KMS-11 (cell line): Measurements from ENCODE around the gene NCKAP5.

ENCODE experiments used
- H2AFZ ChIP-seq: fragments of 200-600 bp; sonication (generic); 2 replicates; pipeline ENCODE4 v1.6.1; 2016; ENCODE audit warnings: antibody characterized with exemption, mixed run types, low read depth
- H3K27ac ChIP-seq: fragments of 200-600 bp; sonication (generic); 2 replicates; pipeline ENCODE4 v1.6.1; 2016; ENCODE audit warnings: mild to moderate bottlenecking, mixed run types
- H3K27me3 ChIP-seq: fragments of 200-600 bp; sonication (generic); 2 replicates; pipeline ENCODE4 v1.6.1; 2017; ENCODE audit warnings: mild to moderate bottlenecking, low read depth, mixed run types, moderate library complexity; ENCODE audit not compliant: insufficient read depth
- H3K36me3 ChIP-seq: fragments of 200-600 bp; sonication (generic); 2 replicates; pipeline ENCODE4 v1.6.1; 2017; ENCODE audit warnings: mild to moderate bottlenecking, mixed run types; ENCODE audit not compliant: insufficient read depth
- H3K4me1 ChIP-seq: fragments of 200-600 bp; sonication (generic); 2 replicates; pipeline ENCODE4 v1.6.1; 2016; ENCODE audit warnings: mild to moderate bottlenecking, low read depth, mixed run types; ENCODE audit not compliant: poor library complexity, severe bottlenecking
- H3K4me2 ChIP-seq: fragments of 200-600 bp; sonication (generic); 2 replicates; pipeline ENCODE4 v1.7.0; 2016; ENCODE audit warnings: mild to moderate bottlenecking, mixed run types
- H3K4me3 ChIP-seq: fragments of 200-600 bp; sonication (generic); IDR thresholded peaks from 2 replicates; pipeline ENCODE4 v1.6.1; 2017; ENCODE audit warnings: low read depth, low read length, mixed read lengths; ENCODE audit not compliant: insufficient read depth
- H3K79me2 ChIP-seq: fragments of 200-600 bp; sonication (generic); 2 replicates; pipeline ENCODE4 v1.6.1; 2016; ENCODE audit warnings: low read depth, mixed run types; ENCODE audit not compliant: insufficient read depth
- H3K9ac ChIP-seq: fragments of 200-600 bp; sonication (generic); 2 replicates; pipeline ENCODE4 v1.6.1; 2016; ENCODE audit warnings: mild to moderate bottlenecking, mixed run types
- H4K20me1 ChIP-seq: fragments of 200-600 bp; sonication (generic); 2 replicates; pipeline ENCODE4 v1.6.1; 2016; ENCODE audit warnings: mild to moderate bottlenecking, mixed run types; ENCODE audit not compliant: insufficient read depth
- CTCF ChIP-seq: fragments of 200-600 bp; sonication (generic); conservative IDR thresholded peaks from 2 replicates; pipeline ENCODE4 v1.6.1; 2017; ENCODE audit warnings: low read depth, mild to moderate bottlenecking, antibody characterized with exemption, low read length, moderate library complexity, mixed read lengths

The NCKAP5 gene

GRCh38 chr2:133063775-133064174 lies 504.5 kb downstream of the NCKAP5 start:
- Histone ChIP-seq H3K4me3 (no peak overlapping the region), H3K4me2 (no peak overlapping the region), H3K36me3 (no peaks in the 10 kb centered on the region), H3K9ac (no peak overlapping the region), H3K4me1 (no peaks in the 10 kb centered on the region), H3K27me3 (no peaks in the 10 kb centered on the region), H4K20me1 (no peaks in the 10 kb centered on the region), H3K79me2 (no peaks in the 10 kb centered on the region), H3K27ac (no peak overlapping the region), H2AFZ (no peak overlapping the region)
- TF ChIP-seq CTCF: no peak

- Histone ChIP-seq H4K20me1 (no peaks in the 10 kb centered on the region), H3K4me1 (no peaks in the 10 kb centered on the region), H3K9ac (no peak overlapping the region), H3K27ac (no peak overlapping the region), H3K4me3 (no peak overlapping the region), H3K27me3 (no peaks in the 10 kb centered on the region), H3K79me2 (no peaks in the 10 kb centered on the region), H2AFZ (no peak overlapping the region), H3K36me3 (no peaks in the 10 kb centered on the region), H3K4me2 (no peak overlapping the region)
- no peak for TF ChIP-seq CTCF
These were observed 505.2 kb downstream of the NCKAP5 start for GRCh38 chr2:133062931-133063665.

GRCh38 chr2:133061874-133062593 lies 506.2 kb downstream of the NCKAP5 start:
- no peaks in the 10 kb centered on the region for H3K36me3 ChIP-seq
- no peak overlapping the region for H3K4me2 ChIP-seq
- H3K27ac ChIP-seq: no peak overlapping the region
- no peak overlapping the region for H3K4me3 ChIP-seq
- H3K79me2 ChIP-seq: no peaks in the 10 kb centered on the region
- TF ChIP-seq CTCF: no peak
- no peaks in the 10 kb centered on the region for H3K27me3 ChIP-seq
- no peaks in the 10 kb centered on the region for H4K20me1 ChIP-seq
- no peak overlapping the region for H3K9ac ChIP-seq
- no peak overlapping the region for H2AFZ ChIP-seq
- H3K4me1 ChIP-seq: no peaks in the 10 kb centered on the region

- H3K27ac ChIP-seq: no peak overlapping the region
- H3K27me3 ChIP-seq: no peaks in the 10 kb centered on the region
- no peaks in the 10 kb centered on the region for H3K36me3 ChIP-seq
- no peak overlapping the region for H3K9ac ChIP-seq
- no peaks in the 10 kb centered on the region for H4K20me1 ChIP-seq
- TF ChIP-seq CTCF: no peak
- H2AFZ ChIP-seq: no peak overlapping the region
- no peaks in the 10 kb centered on the region for H3K4me1 ChIP-seq
- no peak overlapping the region for H3K4me2 ChIP-seq
- no peak overlapping the region for H3K4me3 ChIP-seq
- H3K79me2 ChIP-seq: no peaks in the 10 kb centered on the region
These were observed 514.0 kb downstream of the NCKAP5 start for GRCh38 chr2:133054297-133054696.
